GM18511 (cell line): Measurements from ENCODE around the gene COL2A1.

Experiments used
- ATAC-seq: cut with Tn5 transposase; IDR thresholded peaks from one replicate; pipeline ENCODE4 v1.9.1; 2021; ENCODE audit warnings: mild to moderate bottlenecking, moderate library complexity; ENCODE audit not compliant: unreplicated experiment

COL2A1 gene

GRCh38 chr12:48031135-48031960, 27.1 kb upstream of the COL2A1 start:
- ATAC-seq = no peak

- ATAC-seq = no peak
Measured at GRCh38 chr12:48030173-48030650, 25.9 kb upstream of the COL2A1 start.

GRCh38 chr12:48029491-48030172, 25.4 kb upstream of the COL2A1 start:
- no peak for ATAC-seq

GRCh38 chr12:48028541-48029431, 24.5 kb upstream of the COL2A1 start:
- no peak for ATAC-seq

GRCh38 chr12:48027183-48028002, 23.1 kb upstream of the COL2A1 start:
- no peak for ATAC-seq

- ATAC-seq = no peak
Measured at GRCh38 chr12:48026060-48026827, 22.0 kb upstream of the COL2A1 start.

- no peak for ATAC-seq
Measured at GRCh38 chr12:48025281-48025680, 21.0 kb upstream of the COL2A1 start.

- no peak for ATAC-seq
Measured at GRCh38 chr12:48024735-48025134, 20.5 kb upstream of the COL2A1 start.

- ATAC-seq = no peak
Measured at GRCh38 chr12:48023386-48023785, 19.1 kb upstream of the COL2A1 start.

- ATAC-seq = no peak
Measured at GRCh38 chr12:48022676-48023385, 18.6 kb upstream of the COL2A1 start.

GRCh38 chr12:48022180-48022521, 17.9 kb upstream of the COL2A1 start:
- no peak for ATAC-seq

GRCh38 chr12:48021485-48022179, 17.4 kb upstream of the COL2A1 start:
- ATAC-seq = no peak

GRCh38 chr12:48019639-48020265, 15.5 kb upstream of the COL2A1 start:
- no peak for ATAC-seq

- no peak for ATAC-seq
Measured at GRCh38 chr12:48018618-48018995, 14.3 kb upstream of the COL2A1 start.

GRCh38 chr12:48017921-48018617, 13.8 kb upstream of the COL2A1 start:
- no peak for ATAC-seq

- ATAC-seq = no peak
Measured at GRCh38 chr12:48017496-48017895, 13.2 kb upstream of the COL2A1 start.

GRCh38 chr12:48016373-48017020, 12.2 kb upstream of the COL2A1 start:
- ATAC-seq = no peak
